Stimulated activated naive B cell treated with anti-CD40 and anti-IgM and Interleukin-4, amounts not matched to agents 10 μg/mL and 1 μg/mL and 100 μg/mL, for 72 hours (primary cell): Measurements from ENCODE around the gene CFAP100.
A peak's percentile ranks its signal among the peaks of the same experiment; 100 is the strongest.

Experiments
- ATAC-seq, 2 donors: fragments of 150-1000 bp; cut with Tn5 transposase; replicated peaks; 2 replicates each; pipeline ENCODE4 v1.10.0; 2021; ENCODE audit warnings: moderate library complexity in 1 of 2
- DNase-seq: peaks from one replicate; pipeline ENCODE4 v3.0.0; 2021
- H3K27ac Mint-ChIP-seq: one replicate; pipeline ENCODE4 v1.8.0; 2022; ENCODE audit warnings: mild to moderate bottlenecking, mixed read lengths
- H3K27me3 Mint-ChIP-seq, 2 donors: one replicate each; pipeline ENCODE4 v1.8.0; 2022; ENCODE audit warnings: mixed read lengths in 2 of 2
- H3K36me3 Mint-ChIP-seq, 2 donors: one replicate each; pipeline ENCODE4 v1.8.0; 2022; ENCODE audit warnings: mixed read lengths in 2 of 2, mild to moderate bottlenecking in 1 of 2
- H3K4me1 Mint-ChIP-seq, 2 donors: one replicate each; pipeline ENCODE4 v1.8.0; 2022; ENCODE audit warnings: mixed read lengths in 2 of 2, mild to moderate bottlenecking in 1 of 2
- H3K4me3 Mint-ChIP-seq, 2 donors: one replicate each; pipeline ENCODE4 v1.8.0; 2022; ENCODE audit warnings: mild to moderate bottlenecking in 2 of 2, mixed read lengths in 2 of 2, moderate library complexity in 1 of 2
- H3K9me3 Mint-ChIP-seq, 2 donors: one replicate each; pipeline ENCODE4 v1.8.0; 2022; ENCODE audit warnings: mixed read lengths in 2 of 2, mild to moderate bottlenecking in 1 of 2

The CFAP100 gene

GRCh38 chr3:126414406-126414805 is 19.7 kb downstream of the CFAP100 start:
- DNase-seq (no peak), ATAC-seq (no peak)
- no peak overlapping the region for H3K4me3 Mint-ChIP-seq
- H3K9me3 Mint-ChIP-seq = peaks cover 0 to 1% of the 10 kb centered on the region in 2 donors
- no peak overlapping the region for H3K27ac Mint-ChIP-seq
- H3K27me3 Mint-ChIP-seq = peaks cover 53 to 55% of the 10 kb centered on the region in 2 donors
- H3K4me1 Mint-ChIP-seq = no peaks in the 10 kb centered on the region
- no peaks in the 10 kb centered on the region for H3K36me3 Mint-ChIP-seq

- ATAC-seq (no peak), DNase-seq (no peak)
- Mint-ChIP-seq H3K27me3 (peaks cover 52 to 55% of the 10 kb centered on the region in 2 donors), H3K4me1 (peaks cover 1 to 3% of the 10 kb centered on the region in 2 donors), H3K4me3 (no peak overlapping the region), H3K9me3 (peaks cover 0 to 1% of the 10 kb centered on the region in 2 donors), H3K27ac (no peak overlapping the region), H3K36me3 (no peaks in the 10 kb centered on the region)
Observed at GRCh38 chr3:126414961-126415660, 20.4 kb downstream of the CFAP100 start.

- Mint-ChIP-seq H3K27ac (no peak overlapping the region), H3K4me3 (no peak overlapping the region), H3K9me3 (peaks cover 0 to 1% of the 10 kb centered on the region in 2 donors), H3K4me1 (peaks cover 6 to 9% of the 10 kb centered on the region in 2 donors), H3K36me3 (no peaks in the 10 kb centered on the region), H3K27me3 (peaks cover 44 to 48% of the 10 kb centered on the region in 2 donors)
- DNase-seq (no peak), ATAC-seq (no peak)
Observed at GRCh38 chr3:126415661-126416591, 21.2 kb downstream of the CFAP100 start.

GRCh38 chr3:126416943-126417342 is 22.2 kb downstream of the CFAP100 start:
- Mint-ChIP-seq H3K27me3 (peaks cover 34 to 38% of the 10 kb centered on the region in 2 donors), H3K4me3 (no peak overlapping the region), H3K36me3 (no peaks in the 10 kb centered on the region), H3K4me1 (peaks cover 6 to 9% of the 10 kb centered on the region in 2 donors), H3K27ac (no peak overlapping the region), H3K9me3 (peaks cover 0 to 1% of the 10 kb centered on the region in 2 donors)
- DNase-seq (no peak), ATAC-seq (no peak)

GRCh38 chr3:126417515-126417914 is 22.8 kb downstream of the CFAP100 start:
- H3K9me3 Mint-ChIP-seq = peaks cover 0 to 1% of the 10 kb centered on the region in 2 donors
- no peak for DNase-seq
- H3K4me1 Mint-ChIP-seq = peaks cover 6 to 9% of the 10 kb centered on the region in 2 donors
- no peak overlapping the region for H3K27ac Mint-ChIP-seq
- no peak for ATAC-seq
- no peaks in the 10 kb centered on the region for H3K36me3 Mint-ChIP-seq
- H3K4me3 Mint-ChIP-seq = no peak overlapping the region
- H3K27me3 Mint-ChIP-seq = peaks cover 29 to 34% of the 10 kb centered on the region in 2 donors

GRCh38 chr3:126417981-126418530 is 23.3 kb downstream of the CFAP100 start:
- DNase-seq (no peak), ATAC-seq (no peak)
- peaks cover 0 to 1% of the 10 kb centered on the region in 2 donors for H3K9me3 Mint-ChIP-seq
- no peak overlapping the region for H3K4me3 Mint-ChIP-seq
- no peak overlapping the region for H3K27ac Mint-ChIP-seq
- H3K36me3 Mint-ChIP-seq = no peaks in the 10 kb centered on the region
- H3K27me3 Mint-ChIP-seq = peaks cover 26 to 33% of the 10 kb centered on the region in 2 donors
- H3K4me1 Mint-ChIP-seq = peaks cover 6 to 9% of the 10 kb centered on the region in 2 donors

- ATAC-seq = no peak
- no peak for DNase-seq
- Mint-ChIP-seq H3K27me3 (peaks cover 26% of the 10 kb centered on the region in 2 donors), H3K36me3 (no peaks in the 10 kb centered on the region), H3K27ac (no peak overlapping the region), H3K4me3 (no peak overlapping the region), H3K4me1 (peaks cover 6 to 9% of the 10 kb centered on the region in 2 donors), H3K9me3 (peaks cover 0 to 1% of the 10 kb centered on the region in 2 donors)
Observed at GRCh38 chr3:126418661-126419131, 24.0 kb downstream of the CFAP100 start.

- H3K4me3 Mint-ChIP-seq = no peak overlapping the region
- ATAC-seq = no peak
- peaks cover 0 to 3% of the 10 kb centered on the region in 2 donors for H3K36me3 Mint-ChIP-seq
- H3K4me1 Mint-ChIP-seq = peaks cover 6 to 9% of the 10 kb centered on the region in 2 donors
- H3K27me3 Mint-ChIP-seq = peaks cover 21 to 24% of the 10 kb centered on the region in 2 donors
- no peak for DNase-seq
- no peak overlapping the region for H3K27ac Mint-ChIP-seq
- peaks cover 0 to 1% of the 10 kb centered on the region in 2 donors for H3K9me3 Mint-ChIP-seq
Observed at GRCh38 chr3:126419151-126419703, 24.5 kb downstream of the CFAP100 start.

GRCh38 chr3:126419886-126420786 is 25.4 kb downstream of the CFAP100 start:
- Mint-ChIP-seq H3K36me3 (peaks cover 7 to 10% of the 10 kb centered on the region in 2 donors), H3K27me3 (peaks cover 12 to 15% of the 10 kb centered on the region in 2 donors), H3K9me3 (peaks cover 0 to 2% of the 10 kb centered on the region in 2 donors), H3K4me3 (no peak overlapping the region), H3K4me1 (peaks cover 6 to 9% of the 10 kb centered on the region in 2 donors), H3K27ac (no peak overlapping the region)
- ATAC-seq (peak in 1 of 2 donors; percentile 29), DNase-seq (no peak)

- peaks cover 6 to 7% of the 10 kb centered on the region in 2 donors for H3K27me3 Mint-ChIP-seq
- H3K36me3 Mint-ChIP-seq = peaks cover 14 to 19% of the 10 kb centered on the region in 2 donors
- DNase-seq (no peak), ATAC-seq (no peak)
- peaks cover 6 to 9% of the 10 kb centered on the region in 2 donors for H3K4me1 Mint-ChIP-seq
- H3K9me3 Mint-ChIP-seq = peaks cover 4 to 7% of the 10 kb centered on the region in 2 donors
- H3K27ac Mint-ChIP-seq = no peak overlapping the region
- H3K4me3 Mint-ChIP-seq = no peak overlapping the region
Observed at GRCh38 chr3:126421573-126422119, 26.9 kb downstream of the CFAP100 start.

- Mint-ChIP-seq H3K4me1 (peaks cover 6 to 9% of the 10 kb centered on the region in 2 donors), H3K27ac (no peak overlapping the region), H3K36me3 (peaks cover 17 to 19% of the 10 kb centered on the region in 2 donors), H3K4me3 (no peak overlapping the region), H3K27me3 (peaks cover 3 to 6% of the 10 kb centered on the region in 2 donors), H3K9me3 (peaks cover 6 to 11% of the 10 kb centered on the region in 2 donors)
- DNase-seq (no peak), ATAC-seq (no peak)
Observed at GRCh38 chr3:126422121-126422520, 27.4 kb downstream of the CFAP100 start.

- DNase-seq (no peak), ATAC-seq (no peak)
- H3K9me3 Mint-ChIP-seq = peaks cover 7 to 11% of the 10 kb centered on the region in 2 donors
- H3K4me3 Mint-ChIP-seq = no peak overlapping the region
- peaks cover 19 to 20% of the 10 kb centered on the region in 2 donors for H3K36me3 Mint-ChIP-seq
- H3K27ac Mint-ChIP-seq = no peak overlapping the region
- H3K4me1 Mint-ChIP-seq = peaks cover 6 to 9% of the 10 kb centered on the region in 2 donors
- H3K27me3 Mint-ChIP-seq = peaks cover 0 to 6% of the 10 kb centered on the region in 2 donors
Observed at GRCh38 chr3:126422571-126423091, 27.9 kb downstream of the CFAP100 start.
